GM23338 (cell line): ENCODE results near the gene ZNF488.

Experiments used
- CREB1 ChIP-seq: fragments of 250-450 bp; sonication (Bioruptor Pico); IDR thresholded peaks from 2 replicates; pipeline ENCODE4 v1.5.0; 2020; ENCODE audit warnings: low read depth, mild to moderate bottlenecking, moderate library complexity
- EZH2 ChIP-seq: fragments of 200-600 bp; sonication (generic); IDR thresholded peaks from one replicate; pipeline ENCODE4 v1.8.0; 2017; ENCODE audit warnings: antibody characterized with exemption, mild to moderate bottlenecking, low read depth; ENCODE audit not compliant: unreplicated experiment
- POLR2AphosphoS5 ChIP-seq: IDR thresholded peaks from 2 replicates; pipeline ENCODE4 v1.6.1; 2016; ENCODE audit warnings: antibody characterized with exemption, low read depth
- ZNF331 ChIP-seq: fragments of 250-450 bp; sonication (Bioruptor Pico); IDR thresholded peaks from 2 replicates; pipeline ENCODE4 v1.5.0; 2020; ENCODE audit warnings: low read depth, mild to moderate bottlenecking, moderate library complexity
- TF ChIP-seq, protein P1 (sequence below), 2 experiments: fragments of 200-600 bp in 1 of 2; sonication (generic) in 1 of 2; conservative IDR thresholded peaks; 2 replicates each; pipeline versions ENCODE4 v1.5.1 to v1.6.1; 2016 to 2017; ENCODE audit warnings: antibody characterized with exemption in 2 of 2, low read depth in 2 of 2, mild to moderate bottlenecking in 2 of 2, moderate library complexity in 1 of 2
- TF ChIP-seq, protein P2 (sequence below): IDR thresholded peaks from one replicate; pipeline ENCODE4 v1.6.1; 2018; ENCODE audit warnings: antibody characterized with exemption; ENCODE audit not compliant: unreplicated experiment

DNA sequence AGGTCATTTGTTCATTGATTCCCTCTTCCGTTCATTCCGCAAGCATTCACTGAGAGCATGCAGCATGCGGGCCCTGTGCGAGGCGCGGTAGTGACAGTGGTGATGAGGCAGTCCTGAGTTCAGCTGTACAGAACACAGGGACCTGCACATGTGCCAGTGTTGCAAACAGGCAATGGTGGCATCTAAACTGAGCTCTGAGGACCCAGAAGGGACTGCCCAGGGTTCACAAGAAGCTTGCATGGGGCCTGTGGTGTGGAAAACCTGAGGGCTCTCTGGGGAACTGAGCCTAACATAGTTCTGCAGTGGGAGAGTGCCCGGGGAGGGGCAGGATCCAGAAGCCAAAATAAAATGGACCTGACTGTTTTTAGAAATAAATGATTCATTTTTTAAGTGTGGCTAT lies 13.2 kb downstream of the ZNF488 start:
- TF ChIP-seq, protein P1, sequence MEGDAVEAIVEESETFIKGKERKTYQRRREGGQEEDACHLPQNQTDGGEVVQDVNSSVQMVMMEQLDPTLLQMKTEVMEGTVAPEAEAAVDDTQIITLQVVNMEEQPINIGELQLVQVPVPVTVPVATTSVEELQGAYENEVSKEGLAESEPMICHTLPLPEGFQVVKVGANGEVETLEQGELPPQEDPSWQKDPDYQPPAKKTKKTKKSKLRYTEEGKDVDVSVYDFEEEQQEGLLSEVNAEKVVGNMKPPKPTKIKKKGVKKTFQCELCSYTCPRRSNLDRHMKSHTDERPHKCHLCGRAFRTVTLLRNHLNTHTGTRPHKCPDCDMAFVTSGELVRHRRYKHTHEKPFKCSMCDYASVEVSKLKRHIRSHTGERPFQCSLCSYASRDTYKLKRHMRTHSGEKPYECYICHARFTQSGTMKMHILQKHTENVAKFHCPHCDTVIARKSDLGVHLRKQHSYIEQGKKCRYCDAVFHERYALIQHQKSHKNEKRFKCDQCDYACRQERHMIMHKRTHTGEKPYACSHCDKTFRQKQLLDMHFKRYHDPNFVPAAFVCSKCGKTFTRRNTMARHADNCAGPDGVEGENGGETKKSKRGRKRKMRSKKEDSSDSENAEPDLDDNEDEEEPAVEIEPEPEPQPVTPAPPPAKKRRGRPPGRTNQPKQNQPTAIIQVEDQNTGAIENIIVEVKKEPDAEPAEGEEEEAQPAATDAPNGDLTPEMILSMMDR (conservative IDR thresholded peaks at IDR 0.05; ENCODE audit: low read depth in 2 of 2), result no peak
- TF ChIP-seq POLR2AphosphoS5, result no peak
- TF ChIP-seq, protein P2, sequence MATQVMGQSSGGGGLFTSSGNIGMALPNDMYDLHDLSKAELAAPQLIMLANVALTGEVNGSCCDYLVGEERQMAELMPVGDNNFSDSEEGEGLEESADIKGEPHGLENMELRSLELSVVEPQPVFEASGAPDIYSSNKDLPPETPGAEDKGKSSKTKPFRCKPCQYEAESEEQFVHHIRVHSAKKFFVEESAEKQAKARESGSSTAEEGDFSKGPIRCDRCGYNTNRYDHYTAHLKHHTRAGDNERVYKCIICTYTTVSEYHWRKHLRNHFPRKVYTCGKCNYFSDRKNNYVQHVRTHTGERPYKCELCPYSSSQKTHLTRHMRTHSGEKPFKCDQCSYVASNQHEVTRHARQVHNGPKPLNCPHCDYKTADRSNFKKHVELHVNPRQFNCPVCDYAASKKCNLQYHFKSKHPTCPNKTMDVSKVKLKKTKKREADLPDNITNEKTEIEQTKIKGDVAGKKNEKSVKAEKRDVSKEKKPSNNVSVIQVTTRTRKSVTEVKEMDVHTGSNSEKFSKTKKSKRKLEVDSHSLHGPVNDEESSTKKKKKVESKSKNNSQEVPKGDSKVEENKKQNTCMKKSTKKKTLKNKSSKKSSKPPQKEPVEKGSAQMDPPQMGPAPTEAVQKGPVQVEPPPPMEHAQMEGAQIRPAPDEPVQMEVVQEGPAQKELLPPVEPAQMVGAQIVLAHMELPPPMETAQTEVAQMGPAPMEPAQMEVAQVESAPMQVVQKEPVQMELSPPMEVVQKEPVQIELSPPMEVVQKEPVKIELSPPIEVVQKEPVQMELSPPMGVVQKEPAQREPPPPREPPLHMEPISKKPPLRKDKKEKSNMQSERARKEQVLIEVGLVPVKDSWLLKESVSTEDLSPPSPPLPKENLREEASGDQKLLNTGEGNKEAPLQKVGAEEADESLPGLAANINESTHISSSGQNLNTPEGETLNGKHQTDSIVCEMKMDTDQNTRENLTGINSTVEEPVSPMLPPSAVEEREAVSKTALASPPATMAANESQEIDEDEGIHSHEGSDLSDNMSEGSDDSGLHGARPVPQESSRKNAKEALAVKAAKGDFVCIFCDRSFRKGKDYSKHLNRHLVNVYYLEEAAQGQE, result no peak
- no peak for TF ChIP-seq ZNF331
- no peak for TF ChIP-seq EZH2
- no peak for TF ChIP-seq CREB1 (CRISPR knock-in tag)
